HFFc6 (cell line): ENCODE data around the gene ALPI. TPM values are rescaled to one million over a fixed set of nuclear protein-coding genes. Genes with fewer than 3 reads are reported as not detected.
"Not testable (repeated sequence)": the region's sequence is repeated elsewhere in the genome, so short reads cannot be mapped to it uniquely, and the experiment has no call there.

Experiments
- DNase-seq: peaks from one replicate; pipeline ENCODE4 v3.0.0-alpha.2; 2018
- H3K27ac Mint-ChIP-seq: 2 replicates; pipeline ENCODE4 v1.8.0; 2020; ENCODE audit warnings: mild to moderate bottlenecking, mixed read lengths
- H3K27me3 Mint-ChIP-seq: 2 replicates; pipeline ENCODE4 v1.8.0; 2021; ENCODE audit warnings: mild to moderate bottlenecking, moderate library complexity, mixed read lengths; ENCODE audit not compliant: insufficient read depth
- H3K36me3 Mint-ChIP-seq: 2 replicates; pipeline ENCODE4 v1.8.0; 2021; ENCODE audit warnings: low read depth, mixed read lengths
- H3K4me1 Mint-ChIP-seq: 2 replicates; pipeline ENCODE4 v1.8.0; 2020; ENCODE audit warnings: low read depth, mixed read lengths
- H3K4me3 Mint-ChIP-seq: 2 replicates; pipeline ENCODE4 v1.8.0; 2020; ENCODE audit warnings: mild to moderate bottlenecking, moderate library complexity, mixed read lengths
- H3K9me3 Mint-ChIP-seq: 2 replicates; pipeline ENCODE4 v1.8.0; 2020; ENCODE audit warnings: mild to moderate bottlenecking, mixed read lengths
- total RNA-seq, 6 experiments: library from RNA; stranded (reverse); fragmentation: NEBNext Ultra II Directional; extraction: Animal tissue kit (Norgen Biotek cat#: 25700); gene quantifications; 2 replicates in 1 of 6; 3 replicates in 5 of 6; pipeline ENCODE4 v1.2.3, GENCODE V29; 2021
- TF ChIP-seq, protein P1 (sequence below): fragments of 200-600 bp; sonication (generic); IDR thresholded peaks from 2 replicates; pipeline ENCODE4 v1.5.0; 2021; ENCODE audit warnings: antibody characterized with exemption, mild to moderate bottlenecking

ALPI gene
- total RNA-seq, 6 experiments from 2014 or later, result not detected

DNA sequence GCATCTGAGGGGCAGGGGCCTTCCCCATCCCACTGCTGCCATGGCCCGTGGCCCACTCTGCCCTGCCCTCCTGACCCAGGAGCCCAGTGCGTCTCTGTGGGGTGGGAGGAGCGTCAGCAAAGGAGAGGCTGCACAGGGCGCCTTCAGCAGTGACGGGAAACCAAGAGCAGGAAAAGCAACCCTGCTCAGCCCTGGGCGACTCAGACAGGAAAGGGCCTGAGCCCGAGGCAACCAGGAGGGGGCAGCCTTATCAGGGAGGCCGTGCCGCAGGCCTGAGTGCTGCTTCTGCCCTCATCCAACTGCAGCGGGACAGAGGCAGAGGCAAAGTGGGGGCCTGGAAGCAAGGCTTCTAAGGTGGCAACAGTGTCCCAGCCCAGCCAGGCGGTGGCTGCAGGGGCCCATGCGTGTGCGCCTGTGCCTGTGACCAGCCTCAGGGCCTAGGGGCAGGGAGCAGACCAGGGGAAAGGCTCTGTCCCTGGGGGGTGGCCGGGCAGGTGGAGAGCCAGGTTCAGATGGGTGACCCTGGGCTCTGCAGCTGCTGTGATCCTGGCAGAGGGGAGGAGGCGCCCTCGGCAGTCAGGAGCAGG lies 23.3 kb upstream of the ALPI start:
- no peak overlapping the region for H3K4me3 Mint-ChIP-seq
- H3K27ac Mint-ChIP-seq, result no peak overlapping the region
- peaks cover 32% of the 10 kb centered on the region for H3K27me3 Mint-ChIP-seq
- no peaks in the 10 kb centered on the region for H3K4me1 Mint-ChIP-seq
- H3K36me3 Mint-ChIP-seq, result no peaks in the 10 kb centered on the region
- no peaks in the 10 kb centered on the region for H3K9me3 Mint-ChIP-seq
- TF ChIP-seq, protein P1, sequence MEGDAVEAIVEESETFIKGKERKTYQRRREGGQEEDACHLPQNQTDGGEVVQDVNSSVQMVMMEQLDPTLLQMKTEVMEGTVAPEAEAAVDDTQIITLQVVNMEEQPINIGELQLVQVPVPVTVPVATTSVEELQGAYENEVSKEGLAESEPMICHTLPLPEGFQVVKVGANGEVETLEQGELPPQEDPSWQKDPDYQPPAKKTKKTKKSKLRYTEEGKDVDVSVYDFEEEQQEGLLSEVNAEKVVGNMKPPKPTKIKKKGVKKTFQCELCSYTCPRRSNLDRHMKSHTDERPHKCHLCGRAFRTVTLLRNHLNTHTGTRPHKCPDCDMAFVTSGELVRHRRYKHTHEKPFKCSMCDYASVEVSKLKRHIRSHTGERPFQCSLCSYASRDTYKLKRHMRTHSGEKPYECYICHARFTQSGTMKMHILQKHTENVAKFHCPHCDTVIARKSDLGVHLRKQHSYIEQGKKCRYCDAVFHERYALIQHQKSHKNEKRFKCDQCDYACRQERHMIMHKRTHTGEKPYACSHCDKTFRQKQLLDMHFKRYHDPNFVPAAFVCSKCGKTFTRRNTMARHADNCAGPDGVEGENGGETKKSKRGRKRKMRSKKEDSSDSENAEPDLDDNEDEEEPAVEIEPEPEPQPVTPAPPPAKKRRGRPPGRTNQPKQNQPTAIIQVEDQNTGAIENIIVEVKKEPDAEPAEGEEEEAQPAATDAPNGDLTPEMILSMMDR, result peak; percentile 53; the same call in 1 of the 2 replicates
- DNase-seq, result no peak

DNA sequence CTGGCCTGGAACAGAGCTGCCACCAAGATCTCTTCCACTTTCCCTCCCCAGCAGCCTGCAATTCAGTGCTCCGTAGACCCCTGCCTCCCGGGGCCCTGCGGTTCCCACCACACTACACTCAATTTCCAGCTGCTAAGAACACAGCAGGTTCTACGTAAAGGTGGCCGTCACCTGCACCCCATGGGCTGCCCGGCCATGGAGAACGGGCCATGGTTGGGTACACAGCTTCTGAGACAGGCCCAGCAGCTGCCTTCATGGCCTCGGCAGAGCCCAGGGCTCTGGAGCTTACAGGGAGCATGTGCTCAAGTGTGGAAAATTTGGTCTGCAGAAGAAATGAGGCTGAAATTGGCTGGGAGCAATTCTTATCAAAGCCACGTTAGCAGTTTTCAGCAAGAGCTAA lies 22.3 kb upstream of the ALPI start:
- not testable (repeated sequence) for H3K4me1 Mint-ChIP-seq, H3K9me3 Mint-ChIP-seq, H3K36me3 Mint-ChIP-seq, H3K27ac Mint-ChIP-seq, DNase-seq, H3K4me3 Mint-ChIP-seq
- H3K27me3 Mint-ChIP-seq, result peaks cover 34% of the 10 kb centered on the region

DNA sequence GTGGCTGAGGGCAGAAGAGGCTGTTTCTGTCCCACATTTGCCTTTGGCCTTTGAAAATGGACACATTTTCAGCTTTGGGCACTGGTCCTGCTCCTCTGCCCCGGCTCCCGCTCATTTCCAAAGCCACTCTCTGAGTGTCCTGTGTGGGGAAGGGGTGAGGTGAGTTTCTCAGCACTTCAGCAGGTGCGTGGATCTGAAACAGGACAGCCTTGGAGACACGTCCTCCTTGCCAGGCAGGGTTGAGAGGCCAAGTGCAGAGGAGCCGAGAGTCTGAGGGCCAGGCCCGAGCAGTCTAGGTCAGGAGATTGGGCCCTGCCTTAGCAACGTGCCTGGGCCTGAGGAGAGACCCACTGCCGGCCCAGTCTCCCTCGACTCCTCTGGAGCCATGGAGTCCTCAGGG lies 21.9 kb upstream of the ALPI start:
- Mint-ChIP-seq H3K27ac (no peak overlapping the region), H3K4me1 (no peaks in the 10 kb centered on the region), H3K36me3 (no peaks in the 10 kb centered on the region), H3K27me3 (peaks cover 32% of the 10 kb centered on the region), H3K9me3 (no peaks in the 10 kb centered on the region), H3K4me3 (no peak overlapping the region)
- TF ChIP-seq, protein P1, result no peak
- no peak for DNase-seq

DNA sequence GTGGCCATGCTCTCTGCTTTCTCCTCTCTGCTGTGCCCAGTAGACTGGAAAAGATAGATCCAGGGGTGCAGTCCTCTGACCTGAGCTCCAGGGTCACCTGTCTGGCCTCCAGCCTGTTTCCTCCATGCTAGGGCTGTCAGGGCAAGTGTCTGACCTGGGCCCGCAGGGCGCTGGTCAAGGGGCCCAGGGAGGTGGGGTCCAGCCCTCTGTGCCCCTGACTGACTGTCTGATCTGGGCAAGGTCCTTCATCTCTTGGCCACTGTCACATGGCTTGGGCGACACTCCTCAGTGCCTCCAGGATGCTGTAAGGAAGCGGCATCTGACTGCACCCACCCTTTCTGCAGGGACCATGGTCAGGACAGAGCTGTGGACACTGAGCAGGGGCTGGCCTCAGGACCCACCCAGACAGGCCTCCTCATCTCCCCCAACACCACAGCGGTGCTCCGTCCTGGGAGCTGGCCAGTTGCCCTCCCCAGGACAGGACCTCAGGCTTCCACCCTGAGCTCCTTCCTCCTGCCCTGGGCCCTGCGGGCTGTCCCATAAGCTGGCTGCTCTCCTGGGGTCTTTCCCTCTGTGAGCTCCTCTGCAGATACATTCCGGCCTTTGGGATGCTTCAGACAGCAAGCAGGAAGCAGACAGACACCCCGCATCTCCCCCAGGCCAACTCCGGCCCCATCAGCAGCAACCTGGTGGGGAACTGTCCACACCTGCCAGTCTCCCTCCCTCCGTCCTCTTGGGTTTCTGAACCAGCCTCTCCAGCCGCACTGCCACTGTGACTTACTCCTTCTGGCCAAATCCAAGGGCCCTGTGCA lies 21.2 kb upstream of the ALPI start:
- no peak for DNase-seq
- peaks cover 32% of the 10 kb centered on the region for H3K27me3 Mint-ChIP-seq
- H3K36me3 Mint-ChIP-seq, result no peaks in the 10 kb centered on the region
- TF ChIP-seq, protein P1, result no peak
- no peak overlapping the region for H3K27ac Mint-ChIP-seq
- no peak overlapping the region for H3K4me3 Mint-ChIP-seq
- no peaks in the 10 kb centered on the region for H3K9me3 Mint-ChIP-seq
- no peaks in the 10 kb centered on the region for H3K4me1 Mint-ChIP-seq

DNA sequence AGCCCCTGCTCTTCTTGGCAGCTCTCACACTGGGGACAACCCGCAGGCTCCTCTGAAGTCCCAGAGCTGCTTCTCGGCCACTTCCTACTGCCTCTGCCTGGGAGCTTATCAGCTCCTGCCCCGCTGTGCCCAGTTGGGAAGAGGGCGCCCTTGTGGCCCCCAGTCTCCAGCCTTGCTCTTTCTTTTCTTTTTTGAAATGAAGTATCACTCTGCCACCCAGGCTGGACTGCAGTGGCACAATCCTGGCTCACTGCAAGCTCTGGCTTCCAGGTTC lies 20.6 kb upstream of the ALPI start:
- Mint-ChIP-seq H3K4me3 (no peak overlapping the region), H3K4me1 (no peaks in the 10 kb centered on the region), H3K27me3 (peaks cover 33% of the 10 kb centered on the region), H3K36me3 (no peaks in the 10 kb centered on the region), H3K9me3 (no peaks in the 10 kb centered on the region), H3K27ac (no peak overlapping the region)
- no peak for DNase-seq
- TF ChIP-seq, protein P1, result no peak

DNA sequence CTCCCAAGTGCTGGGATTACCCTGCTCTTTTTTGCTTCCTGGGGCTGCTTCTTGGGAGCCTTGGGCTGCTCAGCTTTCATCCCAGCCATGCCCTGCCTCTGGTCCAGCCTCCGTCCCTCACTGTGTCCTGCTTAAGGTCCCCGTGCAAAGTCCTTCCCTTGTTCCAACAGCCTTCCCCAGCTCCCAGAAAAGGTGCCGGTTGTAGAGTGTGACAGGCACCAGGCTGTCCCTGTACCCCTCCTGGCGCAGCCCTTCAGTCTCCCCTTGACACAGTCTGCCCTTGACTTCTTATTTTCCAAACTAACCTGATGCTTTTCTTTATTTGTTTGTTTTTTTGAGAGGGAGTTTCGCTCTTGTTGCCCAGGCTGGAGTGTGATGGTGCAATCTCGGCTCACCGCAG lies 20.1 kb upstream of the ALPI start:
- H3K4me3 Mint-ChIP-seq, result no peak overlapping the region
- H3K27me3 Mint-ChIP-seq, result peaks cover 38% of the 10 kb centered on the region
- no peak for DNase-seq
- H3K27ac Mint-ChIP-seq, result no peak overlapping the region
- no peaks in the 10 kb centered on the region for H3K9me3 Mint-ChIP-seq
- H3K36me3 Mint-ChIP-seq, result no peaks in the 10 kb centered on the region
- H3K4me1 Mint-ChIP-seq, result no peaks in the 10 kb centered on the region
- TF ChIP-seq, protein P1, result no peak
